ENCODE data around the gene LRFN5. TPM values are rescaled to one million over a fixed set of nuclear protein-coding genes. Genes with fewer than 3 reads are reported as not detected.

LRFN5 gene
- total and polyA plus RNA-seq, 2 of the 13 experiments (the other 11 are each of a cell fraction or from before 2014, with no cell fraction given) = not detected

DNA sequence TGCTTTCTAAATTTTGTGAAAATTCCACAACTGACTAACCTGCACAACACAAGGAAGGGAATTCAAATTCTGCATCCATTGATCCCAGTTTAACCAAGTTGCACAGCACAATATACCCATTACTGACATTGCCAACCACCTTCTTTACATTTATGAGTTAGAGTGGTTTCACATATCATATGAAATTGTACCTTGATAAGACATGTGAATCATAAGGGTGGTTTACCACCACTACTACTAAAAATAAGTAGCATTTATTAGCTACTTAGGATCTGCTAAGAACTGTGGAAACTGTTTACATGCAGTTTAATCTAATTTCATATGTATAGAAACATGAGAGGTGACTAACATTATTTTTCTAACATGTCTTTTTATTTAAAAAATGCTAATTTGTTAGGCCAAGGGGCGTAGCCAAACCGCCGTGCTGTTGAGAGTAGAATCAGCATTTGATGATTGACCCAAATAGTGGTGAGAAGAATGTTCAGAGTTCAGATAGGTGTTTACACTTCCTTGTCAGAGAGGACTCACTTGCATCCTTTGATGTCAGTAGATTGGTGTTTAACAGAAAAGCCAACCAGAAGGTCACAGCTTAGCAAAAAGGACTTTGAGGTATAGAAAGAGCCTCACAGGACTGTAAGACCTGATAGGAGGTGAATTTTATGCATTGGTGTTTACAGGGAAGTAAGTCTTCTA is 56.2 kb downstream of the LRFN5 start (continued):
- TF ChIP-seq, protein P1, sequence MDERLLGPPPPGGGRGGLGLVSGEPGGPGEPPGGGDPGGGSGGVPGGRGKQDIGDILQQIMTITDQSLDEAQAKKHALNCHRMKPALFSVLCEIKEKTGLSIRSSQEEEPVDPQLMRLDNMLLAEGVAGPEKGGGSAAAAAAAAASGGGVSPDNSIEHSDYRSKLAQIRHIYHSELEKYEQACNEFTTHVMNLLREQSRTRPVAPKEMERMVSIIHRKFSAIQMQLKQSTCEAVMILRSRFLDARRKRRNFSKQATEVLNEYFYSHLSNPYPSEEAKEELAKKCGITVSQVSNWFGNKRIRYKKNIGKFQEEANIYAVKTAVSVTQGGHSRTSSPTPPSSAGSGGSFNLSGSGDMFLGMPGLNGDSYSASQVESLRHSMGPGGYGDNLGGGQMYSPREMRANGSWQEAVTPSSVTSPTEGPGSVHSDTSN (CRISPR knock-in tag; IDR thresholded peaks at IDR 0.05) = peak; percentile 31; the same call in 1 of the 2 replicates
- TF ChIP-seq, protein P2, sequence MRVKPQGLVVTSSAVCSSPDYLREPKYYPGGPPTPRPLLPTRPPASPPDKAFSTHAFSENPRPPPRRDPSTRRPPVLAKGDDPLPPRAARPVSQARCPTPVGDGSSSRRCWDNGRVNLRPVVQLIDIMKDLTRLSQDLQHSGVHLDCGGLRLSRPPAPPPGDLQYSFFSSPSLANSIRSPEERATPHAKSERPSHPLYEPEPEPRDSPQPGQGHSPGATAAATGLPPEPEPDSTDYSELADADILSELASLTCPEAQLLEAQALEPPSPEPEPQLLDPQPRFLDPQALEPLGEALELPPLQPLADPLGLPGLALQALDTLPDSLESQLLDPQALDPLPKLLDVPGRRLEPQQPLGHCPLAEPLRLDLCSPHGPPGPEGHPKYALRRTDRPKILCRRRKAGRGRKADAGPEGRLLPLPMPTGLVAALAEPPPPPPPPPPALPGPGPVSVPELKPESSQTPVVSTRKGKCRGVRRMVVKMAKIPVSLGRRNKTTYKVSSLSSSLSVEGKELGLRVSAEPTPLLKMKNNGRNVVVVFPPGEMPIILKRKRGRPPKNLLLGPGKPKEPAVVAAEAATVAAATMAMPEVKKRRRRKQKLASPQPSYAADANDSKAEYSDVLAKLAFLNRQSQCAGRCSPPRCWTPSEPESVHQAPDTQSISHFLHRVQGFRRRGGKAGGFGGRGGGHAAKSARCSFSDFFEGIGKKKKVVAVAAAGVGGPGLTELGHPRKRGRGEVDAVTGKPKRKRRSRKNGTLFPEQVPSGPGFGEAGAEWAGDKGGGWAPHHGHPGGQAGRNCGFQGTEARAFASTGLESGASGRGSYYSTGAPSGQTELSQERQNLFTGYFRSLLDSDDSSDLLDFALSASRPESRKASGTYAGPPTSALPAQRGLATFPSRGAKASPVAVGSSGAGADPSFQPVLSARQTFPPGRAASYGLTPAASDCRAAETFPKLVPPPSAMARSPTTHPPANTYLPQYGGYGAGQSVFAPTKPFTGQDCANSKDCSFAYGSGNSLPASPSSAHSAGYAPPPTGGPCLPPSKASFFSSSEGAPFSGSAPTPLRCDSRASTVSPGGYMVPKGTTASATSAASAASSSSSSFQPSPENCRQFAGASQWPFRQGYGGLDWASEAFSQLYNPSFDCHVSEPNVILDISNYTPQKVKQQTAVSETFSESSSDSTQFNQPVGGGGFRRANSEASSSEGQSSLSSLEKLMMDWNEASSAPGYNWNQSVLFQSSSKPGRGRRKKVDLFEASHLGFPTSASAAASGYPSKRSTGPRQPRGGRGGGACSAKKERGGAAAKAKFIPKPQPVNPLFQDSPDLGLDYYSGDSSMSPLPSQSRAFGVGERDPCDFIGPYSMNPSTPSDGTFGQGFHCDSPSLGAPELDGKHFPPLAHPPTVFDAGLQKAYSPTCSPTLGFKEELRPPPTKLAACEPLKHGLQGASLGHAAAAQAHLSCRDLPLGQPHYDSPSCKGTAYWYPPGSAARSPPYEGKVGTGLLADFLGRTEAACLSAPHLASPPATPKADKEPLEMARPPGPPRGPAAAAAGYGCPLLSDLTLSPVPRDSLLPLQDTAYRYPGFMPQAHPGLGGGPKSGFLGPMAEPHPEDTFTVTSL (CRISPR knock-in tag; IDR thresholded peaks at IDR 0.05; ENCODE audit: borderline replicate concordance) = peak; percentile 93; the same call in 1 of the 2 replicates
- TF ChIP-seq HCFC1 (IDR thresholded peaks at IDR 0.05; ENCODE audit: low read depth, low read length) = no peak
- no peak for TF ChIP-seq PRDM4 (CRISPR knock-in tag; IDR thresholded peaks at IDR 0.05; ENCODE audit: borderline replicate concordance)
- no peak for TF ChIP-seq ZNF841 (CRISPR knock-in tag; IDR thresholded peaks at IDR 0.05; ENCODE audit: borderline replicate concordance)
- peak; percentile 83; the same call in 1 of the 2 replicates for TF ChIP-seq ZNF3 (CRISPR knock-in tag; IDR thresholded peaks at IDR 0.05)
- TF ChIP-seq SRSF4 (IDR thresholded peaks at IDR 0.05; ENCODE audit: low read depth, low read length, poor library complexity, severe bottlenecking) = no peak
- TF ChIP-seq, protein P3, sequence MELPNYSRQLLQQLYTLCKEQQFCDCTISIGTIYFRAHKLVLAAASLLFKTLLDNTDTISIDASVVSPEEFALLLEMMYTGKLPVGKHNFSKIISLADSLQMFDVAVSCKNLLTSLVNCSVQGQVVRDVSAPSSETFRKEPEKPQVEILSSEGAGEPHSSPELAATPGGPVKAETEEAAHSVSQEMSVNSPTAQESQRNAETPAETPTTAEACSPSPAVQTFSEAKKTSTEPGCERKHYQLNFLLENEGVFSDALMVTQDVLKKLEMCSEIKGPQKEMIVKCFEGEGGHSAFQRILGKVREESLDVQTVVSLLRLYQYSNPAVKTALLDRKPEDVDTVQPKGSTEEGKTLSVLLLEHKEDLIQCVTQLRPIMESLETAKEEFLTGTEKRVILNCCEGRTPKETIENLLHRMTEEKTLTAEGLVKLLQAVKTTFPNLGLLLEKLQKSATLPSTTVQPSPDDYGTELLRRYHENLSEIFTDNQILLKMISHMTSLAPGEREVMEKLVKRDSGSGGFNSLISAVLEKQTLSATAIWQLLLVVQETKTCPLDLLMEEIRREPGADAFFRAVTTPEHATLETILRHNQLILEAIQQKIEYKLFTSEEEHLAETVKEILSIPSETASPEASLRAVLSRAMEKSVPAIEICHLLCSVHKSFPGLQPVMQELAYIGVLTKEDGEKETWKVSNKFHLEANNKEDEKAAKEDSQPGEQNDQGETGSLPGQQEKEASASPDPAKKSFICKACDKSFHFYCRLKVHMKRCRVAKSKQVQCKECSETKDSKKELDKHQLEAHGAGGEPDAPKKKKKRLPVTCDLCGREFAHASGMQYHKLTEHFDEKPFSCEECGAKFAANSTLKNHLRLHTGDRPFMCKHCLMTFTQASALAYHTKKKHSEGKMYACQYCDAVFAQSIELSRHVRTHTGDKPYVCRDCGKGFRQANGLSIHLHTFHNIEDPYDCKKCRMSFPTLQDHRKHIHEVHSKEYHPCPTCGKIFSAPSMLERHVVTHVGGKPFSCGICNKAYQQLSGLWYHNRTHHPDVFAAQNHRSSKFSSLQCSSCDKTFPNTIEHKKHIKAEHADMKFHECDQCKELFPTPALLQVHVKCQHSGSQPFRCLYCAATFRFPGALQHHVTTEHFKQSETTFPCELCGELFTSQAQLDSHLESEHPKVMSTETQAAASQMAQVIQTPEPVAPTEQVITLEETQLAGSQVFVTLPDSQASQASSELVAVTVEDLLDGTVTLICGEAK (IDR thresholded peaks at IDR 0.05) = no peak
- TF ChIP-seq, protein P3 (CRISPR knock-in tag; IDR thresholded peaks at IDR 0.05) = no peak

Data from HepG2 (cell line).